Measurements from ENCODE around the gene HECTD4.
A peak's percentile ranks its signal among the peaks of the same experiment; 100 is the strongest.
"Not testable (repeated sequence)": the region's sequence is repeated elsewhere in the genome, so short reads cannot be mapped to it uniquely, and the experiment has no call there.

HECTD4 gene

GRCh38 chr12:112401054-112401453 is 18.8 kb upstream of the HECTD4 start:
- no peak overlapping the region for H3K9ac ChIP-seq (ENCODE audit: low read length)
- H3K9me3 ChIP-seq (ENCODE audit: control insufficient read depth, low read depth, low read length), result no peaks in the 10 kb centered on the region
- H3K36me3 ChIP-seq (ENCODE audit: control insufficient read depth, low read depth, low read length), result peaks cover 21% of the 10 kb centered on the region
- no peaks in the 10 kb centered on the region for H3K27me3 ChIP-seq (ENCODE audit: control insufficient read depth, insufficient read depth, low read length)
- no peak overlapping the region for H3K4me3 ChIP-seq (ENCODE audit: low read length)
- no peak overlapping the region for H3K27ac ChIP-seq (ENCODE audit: low read length)
- no peaks in the 10 kb centered on the region for H3K4me1 ChIP-seq (ENCODE audit: control insufficient read depth, low read depth, low read length)

- H3K4me3 ChIP-seq (ENCODE audit: low read length), result no peak overlapping the region
- no peak overlapping the region for H3K9ac ChIP-seq (ENCODE audit: low read length)
- no peak overlapping the region for H3K27ac ChIP-seq (ENCODE audit: low read length)
- no peaks in the 10 kb centered on the region for H3K9me3 ChIP-seq (ENCODE audit: control insufficient read depth, low read depth, low read length)
- H3K36me3 ChIP-seq (ENCODE audit: control insufficient read depth, low read depth, low read length), result no peaks in the 10 kb centered on the region
- H3K27me3 ChIP-seq (ENCODE audit: control insufficient read depth, insufficient read depth, low read length), result no peaks in the 10 kb centered on the region
- no peaks in the 10 kb centered on the region for H3K4me1 ChIP-seq (ENCODE audit: control insufficient read depth, low read depth, low read length)
Measured at GRCh38 chr12:112393328-112393727, 11.1 kb upstream of the HECTD4 start.

- H3K4me1 ChIP-seq (ENCODE audit: control insufficient read depth, low read depth, low read length); H3K27ac ChIP-seq (ENCODE audit: low read length); H3K9me3 ChIP-seq (ENCODE audit: control insufficient read depth, low read depth, low read length); H3K36me3 ChIP-seq (ENCODE audit: control insufficient read depth, low read depth, low read length); H3K27me3 ChIP-seq (ENCODE audit: control insufficient read depth, insufficient read depth, low read length); H3K4me3 ChIP-seq (ENCODE audit: low read length); H3K9ac ChIP-seq (ENCODE audit: low read length): not testable (repeated sequence)
Measured at GRCh38 chr12:112389922-112390654, 7.9 kb upstream of the HECTD4 start.

GRCh38 chr12:112389228-112389627 is 7.0 kb upstream of the HECTD4 start:
- no peaks in the 10 kb centered on the region for H3K36me3 ChIP-seq (ENCODE audit: control insufficient read depth, low read depth, low read length)
- H3K27ac ChIP-seq (ENCODE audit: low read length), result no peak overlapping the region
- peaks cover 4% of the 10 kb centered on the region for H3K4me1 ChIP-seq (ENCODE audit: control insufficient read depth, low read depth, low read length)
- no peaks in the 10 kb centered on the region for H3K27me3 ChIP-seq (ENCODE audit: control insufficient read depth, insufficient read depth, low read length)
- no peak overlapping the region for H3K9ac ChIP-seq (ENCODE audit: low read length)
- H3K4me3 ChIP-seq (ENCODE audit: low read length), result no peak overlapping the region
- H3K9me3 ChIP-seq (ENCODE audit: control insufficient read depth, low read depth, low read length), result no peaks in the 10 kb centered on the region

- no peak overlapping the region for H3K4me3 ChIP-seq (ENCODE audit: low read length)
- no peak overlapping the region for H3K27ac ChIP-seq (ENCODE audit: low read length)
- peaks cover 4% of the 10 kb centered on the region for H3K4me1 ChIP-seq (ENCODE audit: control insufficient read depth, low read depth, low read length)
- H3K36me3 ChIP-seq (ENCODE audit: control insufficient read depth, low read depth, low read length), result no peaks in the 10 kb centered on the region
- no peaks in the 10 kb centered on the region for H3K27me3 ChIP-seq (ENCODE audit: control insufficient read depth, insufficient read depth, low read length)
- H3K9ac ChIP-seq (ENCODE audit: low read length), result no peak overlapping the region
- H3K9me3 ChIP-seq (ENCODE audit: control insufficient read depth, low read depth, low read length), result no peaks in the 10 kb centered on the region
Measured at GRCh38 chr12:112386726-112387125, 4.5 kb upstream of the HECTD4 start.

GRCh38 chr12:112382866-112383265 is 635 bp upstream of the HECTD4 start:
- Histone ChIP-seq H3K4me1 (ENCODE audit: control insufficient read depth, low read depth, low read length) (peaks cover 4% of the 10 kb centered on the region), H3K27me3 (ENCODE audit: control insufficient read depth, insufficient read depth, low read length) (no peaks in the 10 kb centered on the region), H3K27ac (ENCODE audit: low read length) (no peak overlapping the region), H3K36me3 (ENCODE audit: control insufficient read depth, low read depth, low read length) (no peaks in the 10 kb centered on the region), H3K9me3 (ENCODE audit: control insufficient read depth, low read depth, low read length) (no peaks in the 10 kb centered on the region), H3K4me3 (ENCODE audit: low read length) (peak overlapping the region; percentile 64), H3K9ac (ENCODE audit: low read length) (no peak overlapping the region)

GRCh38 chr12:112381406-112381882 is 787 bp downstream of the HECTD4 start:
- Histone ChIP-seq H3K27me3 (ENCODE audit: control insufficient read depth, insufficient read depth, low read length) (no peaks in the 10 kb centered on the region), H3K9me3 (ENCODE audit: control insufficient read depth, low read depth, low read length) (no peaks in the 10 kb centered on the region), H3K9ac (ENCODE audit: low read length) (peak overlapping the region; percentile 51), H3K27ac (ENCODE audit: low read length) (no peak overlapping the region), H3K4me1 (ENCODE audit: control insufficient read depth, low read depth, low read length) (no peaks in the 10 kb centered on the region), H3K4me3 (ENCODE audit: low read length) (peak overlapping the region; percentile 70), H3K36me3 (ENCODE audit: control insufficient read depth, low read depth, low read length) (no peaks in the 10 kb centered on the region)

- Histone ChIP-seq H3K4me3 (ENCODE audit: low read length) (peak overlapping the region; percentile 70), H3K27me3 (ENCODE audit: control insufficient read depth, insufficient read depth, low read length) (no peaks in the 10 kb centered on the region), H3K4me1 (ENCODE audit: control insufficient read depth, low read depth, low read length) (no peaks in the 10 kb centered on the region), H3K27ac (ENCODE audit: low read length) (no peak overlapping the region), H3K9ac (ENCODE audit: low read length) (peak overlapping the region; percentile 51), H3K9me3 (ENCODE audit: control insufficient read depth, low read depth, low read length) (no peaks in the 10 kb centered on the region), H3K36me3 (ENCODE audit: control insufficient read depth, low read depth, low read length) (no peaks in the 10 kb centered on the region)
Measured at GRCh38 chr12:112380663-112381405, 1.4 kb downstream of the HECTD4 start.

- H3K9ac ChIP-seq (ENCODE audit: low read length), result no peak overlapping the region
- H3K4me3 ChIP-seq (ENCODE audit: low read length), result no peak overlapping the region
- no peaks in the 10 kb centered on the region for H3K36me3 ChIP-seq (ENCODE audit: control insufficient read depth, low read depth, low read length)
- no peak overlapping the region for H3K27ac ChIP-seq (ENCODE audit: low read length)
- no peaks in the 10 kb centered on the region for H3K27me3 ChIP-seq (ENCODE audit: control insufficient read depth, insufficient read depth, low read length)
- no peaks in the 10 kb centered on the region for H3K9me3 ChIP-seq (ENCODE audit: control insufficient read depth, low read depth, low read length)
- no peaks in the 10 kb centered on the region for H3K4me1 ChIP-seq (ENCODE audit: control insufficient read depth, low read depth, low read length)
Measured at GRCh38 chr12:112375105-112375504, 7.1 kb downstream of the HECTD4 start.

- Histone ChIP-seq H3K27me3 (ENCODE audit: control insufficient read depth, insufficient read depth, low read length) (no peaks in the 10 kb centered on the region), H3K4me3 (ENCODE audit: low read length) (no peak overlapping the region), H3K27ac (ENCODE audit: low read length) (no peak overlapping the region), H3K4me1 (ENCODE audit: control insufficient read depth, low read depth, low read length) (no peaks in the 10 kb centered on the region), H3K9me3 (ENCODE audit: control insufficient read depth, low read depth, low read length) (no peaks in the 10 kb centered on the region), H3K9ac (ENCODE audit: low read length) (no peak overlapping the region), H3K36me3 (ENCODE audit: control insufficient read depth, low read depth, low read length) (no peaks in the 10 kb centered on the region)
Measured at GRCh38 chr12:112374166-112374740, 8.0 kb downstream of the HECTD4 start.

- H3K9me3 ChIP-seq (ENCODE audit: control insufficient read depth, low read depth, low read length), result no peaks in the 10 kb centered on the region
- H3K4me1 ChIP-seq (ENCODE audit: control insufficient read depth, low read depth, low read length), result peaks cover 3% of the 10 kb centered on the region
- H3K36me3 ChIP-seq (ENCODE audit: control insufficient read depth, low read depth, low read length), result no peaks in the 10 kb centered on the region
- no peak overlapping the region for H3K9ac ChIP-seq (ENCODE audit: low read length)
- H3K4me3 ChIP-seq (ENCODE audit: low read length), result no peak overlapping the region
- no peak overlapping the region for H3K27ac ChIP-seq (ENCODE audit: low read length)
- H3K27me3 ChIP-seq (ENCODE audit: control insufficient read depth, insufficient read depth, low read length), result no peaks in the 10 kb centered on the region
Measured at GRCh38 chr12:112370868-112371510, 11.2 kb downstream of the HECTD4 start.
